Activated CD4-positive, alpha-beta T cell treated with anti-CD3 and anti-CD28 coated beads, Interleukin-2, amount 50 U/mL, for 48 hours (primary cell): ENCODE data around the gene FARS2.

Experiments used
- DNase-seq, 2 experiments: peaks; one replicate each; pipeline ENCODE4 v3.0.0-alpha.2; 2020

The FARS2 gene

GRCh38 chr6:5383856-5384255 is 122.5 kb downstream of the FARS2 start:
- no peak for DNase-seq

- DNase-seq = no peak
Measured at GRCh38 chr6:5384276-5384675, 123.0 kb downstream of the FARS2 start.

GRCh38 chr6:5388326-5388725 is 127.0 kb downstream of the FARS2 start:
- no peak for DNase-seq

GRCh38 chr6:5389086-5389745 is 127.9 kb downstream of the FARS2 start:
- no peak for DNase-seq

- no peak for DNase-seq
Measured at GRCh38 chr6:5390177-5390576, 128.9 kb downstream of the FARS2 start.

- no peak for DNase-seq
Measured at GRCh38 chr6:5394280-5394679, 133.0 kb downstream of the FARS2 start.

- no peak for DNase-seq
Measured at GRCh38 chr6:5395719-5396118, 134.4 kb downstream of the FARS2 start.

GRCh38 chr6:5398530-5398929 is 137.2 kb downstream of the FARS2 start:
- peak; percentile 8 to 34 for DNase-seq

GRCh38 chr6:5399391-5399790 is 138.1 kb downstream of the FARS2 start:
- no peak for DNase-seq

- no peak for DNase-seq
Measured at GRCh38 chr6:5401845-5402738, 140.8 kb downstream of the FARS2 start.

GRCh38 chr6:5403076-5403475 is 141.8 kb downstream of the FARS2 start:
- no peak for DNase-seq

- no peak for DNase-seq
Measured at GRCh38 chr6:5403609-5404008, 142.3 kb downstream of the FARS2 start.

GRCh38 chr6:5405976-5406375 is 144.7 kb downstream of the FARS2 start:
- DNase-seq = no peak

GRCh38 chr6:5411414-5411813 is 150.1 kb downstream of the FARS2 start:
- DNase-seq = no peak

GRCh38 chr6:5412017-5412416 is 150.7 kb downstream of the FARS2 start:
- DNase-seq = no peak

GRCh38 chr6:5412663-5413062 is 151.3 kb downstream of the FARS2 start:
- no peak for DNase-seq

- DNase-seq = no peak
Measured at GRCh38 chr6:5416250-5416649, 154.9 kb downstream of the FARS2 start.

GRCh38 chr6:5422321-5422915 is 161.1 kb downstream of the FARS2 start:
- DNase-seq = no peak

GRCh38 chr6:5423251-5423650 is 161.9 kb downstream of the FARS2 start:
- DNase-seq = no peak

GRCh38 chr6:5424726-5425125 is 163.4 kb downstream of the FARS2 start:
- DNase-seq = no peak

- DNase-seq = no peak
Measured at GRCh38 chr6:5425267-5425666, 164.0 kb downstream of the FARS2 start.

GRCh38 chr6:5425797-5426196 is 164.5 kb downstream of the FARS2 start:
- DNase-seq = no peak

- no peak for DNase-seq
Measured at GRCh38 chr6:5427586-5427985, 166.3 kb downstream of the FARS2 start.

GRCh38 chr6:5433324-5433723 is 172.0 kb downstream of the FARS2 start:
- no peak for DNase-seq
